HEK293 (cell line): ENCODE measurements around the gene BLVRB.

Source experiments
- CTCF ChIP-seq: fragments of 450-650 bp; formaldehyde crosslinking; IDR thresholded peaks from 2 replicates; pipeline ENCODE4 v1.5.1; 2016; ENCODE audit warnings: missing biosample characterization, missing genetic modification characterization
- PATZ1 ChIP-seq: fragments of 450-650 bp; formaldehyde crosslinking; IDR thresholded peaks from 2 replicates; pipeline ENCODE4 v1.5.1; 2016; ENCODE audit warnings: missing biosample characterization, missing genetic modification characterization
- REPIN1 ChIP-seq: fragments of 450-650 bp; formaldehyde crosslinking; IDR thresholded peaks from 2 replicates; pipeline ENCODE4 v1.5.1; 2017; ENCODE audit warnings: missing biosample characterization, missing genetic modification characterization, low read depth
- REST ChIP-seq: fragments of 450-650 bp; formaldehyde crosslinking; IDR thresholded peaks from 2 replicates; pipeline ENCODE4 v1.5.1; 2016; ENCODE audit warnings: missing biosample characterization, missing genetic modification characterization
- YY1 ChIP-seq: fragments of 450-650 bp; formaldehyde crosslinking; IDR thresholded peaks from 2 replicates; pipeline ENCODE4 v1.5.1; 2018; ENCODE audit warnings: missing biosample characterization, missing genetic modification characterization
- ZBTB26 ChIP-seq: fragments of 450-650 bp; formaldehyde crosslinking; optimal IDR thresholded peaks from 2 replicates; pipeline ENCODE3; 2016; ENCODE audit warnings: missing biosample characterization, mild to moderate bottlenecking, missing genetic modification characterization
- ZNF175 ChIP-seq: fragments of 450-650 bp; formaldehyde crosslinking; IDR thresholded peaks from 2 replicates; pipeline ENCODE4 v1.5.1; 2016; ENCODE audit warnings: missing biosample characterization, missing genetic modification characterization

GRCh38 chr19:40444000-40444824 lies 21.3 kb downstream of the BLVRB start, which contains the start of gene SERTAD3:
- TF ChIP-seq REPIN1 (tag by site-specific recombination) (no peak), REST (tag by site-specific recombination) (no peak), ZNF175 (tag by site-specific recombination) (no peak), YY1 (no peak; the same call in 1 of the 2 replicates), ZBTB26 (tag by site-specific recombination) (peak; percentile 91), CTCF (no peak), PATZ1 (tag by site-specific recombination) (peak; percentile 100)
